ENCODE results near the gene HDGFL3. TPM values are rescaled to one million over a fixed set of nuclear protein-coding genes. Genes with fewer than 3 reads are reported as not detected.

Gene HDGFL3
- total and polyA plus RNA-seq, 9 of the 15 experiments (the other 6 are each of a cell fraction or from before 2014, with no cell fraction given), result 6.7 to 42.0 (median 31.4) TPM

- FAIRE-seq, result no peak
- BruUV-seq (replicated peaks), result no TSS peak
- no peaks in the 10 kb centered on the region for H3K9me3 ChIP-seq (replicated peaks; ENCODE audit: control insufficient read depth, insufficient read depth, low read depth, low read length)
- H3K9me1 ChIP-seq (ENCODE audit: control insufficient read depth, insufficient read depth, low read length), result no peaks in the 10 kb centered on the region
- H3K27me3 ChIP-seq (ENCODE audit: control insufficient read depth in 2 of 2, insufficient read depth in 2 of 2, low read length in 2 of 2), result no peaks in the 10 kb centered on the region
- WGBS (ENCODE audit: insufficient coverage, low coverage, missing lambda C conversion rate), result 25% methylated on average over 3 of the region's 3 CpGs
- H3K79me2 ChIP-seq (ENCODE audit: control insufficient read depth, insufficient read depth, low read length), result peaks cover 43% of the 10 kb centered on the region
- H3K27ac ChIP-seq (ENCODE audit: extremely low read depth, low read depth, low read length), result no peak overlapping the region
- H2AFZ ChIP-seq (ENCODE audit: low read depth, low read length), result no peak overlapping the region
- ChIA-PET POLR2A (no interaction called here), CTCF (ENCODE audit: low intra/inter-chr PET ratio) (no interaction called here)
- H3K4me1 ChIP-seq (replicated peaks in 1 of 2; ENCODE audit: control insufficient read depth in 2 of 2, insufficient read depth in 2 of 2, low read length in 2 of 2), result peaks cover 5 to 11% of the 10 kb centered on the region in 2 experiments; a peak in 2 of 5 replicates
- in situ Hi-C loops (cut with MboI) (no loop called here), intact Hi-C loops (cut with micrococcal nuclease) (no loop called here)
- no peaks in the 10 kb centered on the region for H3K36me3 ChIP-seq (ENCODE audit: control insufficient read depth, insufficient read depth, low read length)
- H3K4me2 ChIP-seq (ENCODE audit: insufficient read depth, low read length), result no peak overlapping the region
- TF ChIP-seq ZNF408 (CRISPR knock-in tag; IDR thresholded peaks at IDR 0.05; ENCODE audit: low read depth), result no peak
- TF ChIP-seq GATAD2A (IDR thresholded peaks at IDR 0.05), result no peak
- TF ChIP-seq ZKSCAN8 (CRISPR knock-in tag; IDR thresholded peaks at IDR 0.05), result no peak
- TF ChIP-seq ZNF695 (CRISPR knock-in tag; IDR thresholded peaks at IDR 0.05), result no peak
- no peak for ATAC-seq
- H4K20me1 ChIP-seq (replicated peaks; ENCODE audit: control insufficient read depth, insufficient read depth, low read length), result no peaks in the 10 kb centered on the region
- no peak overlapping the region for H3K4me3 ChIP-seq
- DNase-seq (ENCODE audit: extremely low read depth in 1 of 4, low spot score in 3 of 4), result no peak
- H3K9ac ChIP-seq (ENCODE audit: insufficient read depth in 1 of 2, low read depth in 2 of 2, low read length in 2 of 2), result no peak overlapping the region
These were observed 41.4 kb downstream of the HDGFL3 start for GRCh38 chr15:83166218-83166617.

- no peak overlapping the region for H3K4me3 ChIP-seq
- peak overlapping the region; percentile 46; the same call in 1 of the 2 replicates for H2AFZ ChIP-seq (ENCODE audit: low read depth, low read length)
- peaks cover 5 to 11% of the 10 kb centered on the region in 2 experiments; a peak in 2 of 5 replicates for H3K4me1 ChIP-seq (replicated peaks in 1 of 2; ENCODE audit: control insufficient read depth in 2 of 2, insufficient read depth in 2 of 2, low read length in 2 of 2)
- no TSS peak for BruUV-seq (replicated peaks)
- DNase-seq (ENCODE audit: extremely low read depth in 1 of 4, low spot score in 3 of 4) (no peak), ATAC-seq (peak; percentile 65), FAIRE-seq (no peak)
- POLR2A ChIA-PET, result interaction anchor here (0.7 to 1.1 kb wide), 2 partner anchors 23 to 70 kb away, joined by 3 read pairs; no protein-coding TSS in a partner anchor
- peaks cover 42% of the 10 kb centered on the region for H3K79me2 ChIP-seq (ENCODE audit: control insufficient read depth, insufficient read depth, low read length)
- in situ Hi-C loops (cut with MboI), result no loop called here
- CTCF ChIA-PET (ENCODE audit: low intra/inter-chr PET ratio), result no interaction called here
- H3K27ac ChIP-seq (ENCODE audit: extremely low read depth, low read depth, low read length), result 0 out of 3 replicates have a peak overlapping the region, but pooled peaks have one; percentile 29
- intact Hi-C loops (cut with micrococcal nuclease), result no loop called here
- WGBS (ENCODE audit: insufficient coverage, low coverage, missing lambda C conversion rate), result 22% methylated on average over 4 of the region's 4 CpGs
- no peaks in the 10 kb centered on the region for H3K36me3 ChIP-seq (ENCODE audit: control insufficient read depth, insufficient read depth, low read length)
- no peaks in the 10 kb centered on the region for H3K9me1 ChIP-seq (ENCODE audit: control insufficient read depth, insufficient read depth, low read length)
- no peak overlapping the region for H3K4me2 ChIP-seq (ENCODE audit: insufficient read depth, low read length)
- no peaks in the 10 kb centered on the region for H3K27me3 ChIP-seq (ENCODE audit: control insufficient read depth in 2 of 2, insufficient read depth in 2 of 2, low read length in 2 of 2)
- no peaks in the 10 kb centered on the region for H4K20me1 ChIP-seq (replicated peaks; ENCODE audit: control insufficient read depth, insufficient read depth, low read length)
- H3K9ac ChIP-seq (ENCODE audit: insufficient read depth in 1 of 2, low read depth in 2 of 2, low read length in 2 of 2), result no peak overlapping the region
- H3K9me3 ChIP-seq (replicated peaks; ENCODE audit: control insufficient read depth, insufficient read depth, low read depth, low read length), result no peaks in the 10 kb centered on the region
- TF ChIP-seq ATF4 (CRISPR knock-in tag; IDR thresholded peaks at IDR 0.05), result no peak
- TF ChIP-seq PHB (CRISPR knock-in tag; IDR thresholded peaks at IDR 0.05), result no peak
- TF ChIP-seq KDM1A (IDR thresholded peaks at IDR 0.05), result no peak
- TF ChIP-seq ZBTB11 (CRISPR knock-in tag; IDR thresholded peaks at IDR 0.05), result no peak
- peak; percentile 60 for TF ChIP-seq PKNOX1 (IDR thresholded peaks at IDR 0.05)
These were observed 42.7 kb downstream of the HDGFL3 start for GRCh38 chr15:83164771-83165404.
